OCI-LY7 (cell line): ENCODE data around the gene SND1. TPM values are rescaled to one million over a fixed set of nuclear protein-coding genes. Genes with fewer than 3 reads are reported as not detected.

Experiments
- BruUV-seq: library from RNA; stranded (reverse); fragments of 400-500 nt; replicated peaks from 2 replicates; lab custom pipeline; 2021; lab: Mats Ljungman, UMichigan
- CTCF ChIA-PET: fragments of 300-600 bp; sonication (Branson Sonifier 250); formaldehyde crosslinking; loops from one replicate; lab custom pipeline; 2022; ENCODE audit warnings: antibody characterized with exemption; ENCODE audit not compliant: unreplicated experiment; lab: Charles Lee
- POLR2A ChIA-PET: fragments of 300-600 bp; sonication (Branson Sonifier 250); formaldehyde crosslinking; loops from one replicate; lab custom pipeline; 2022; ENCODE audit warnings: antibody characterized with exemption; lab: Charles Lee
- DNase-seq: peaks from one replicate; pipeline ENCODE4 v3.0.0-alpha.2; 2015; ENCODE audit warnings: low spot score
- H2AFZ ChIP-seq: fragments of 200-600 bp; sonication (generic), shearing (Covaris generic); 2 replicates; pipeline ENCODE4 v1.6.1; 2014; ENCODE audit warnings: mild to moderate bottlenecking, antibody characterized with exemption, low read length, moderate library complexity
- H3K27ac ChIP-seq: fragments of 200-600 bp; sonication (generic); 2 replicates; pipeline ENCODE4 v1.5.1; 2014; ENCODE audit warnings: mixed run types, low read depth, mild to moderate bottlenecking, moderate library complexity, low read length, inconsistent platforms; ENCODE audit not compliant: poor library complexity, severe bottlenecking
- H3K36me3 ChIP-seq: fragments of 200-600 bp; sonication (generic); 2 replicates; pipeline ENCODE4 v1.6.1; 2014; ENCODE audit warnings: mild to moderate bottlenecking, antibody characterized with exemption, low read length, moderate library complexity, mixed read lengths; ENCODE audit not compliant: insufficient read depth
- H3K4me1 ChIP-seq: fragments of 200-600 bp; sonication (generic); 2 replicates; pipeline ENCODE4 v1.5.1; 2014; ENCODE audit warnings: mild to moderate bottlenecking, low read length; ENCODE audit not compliant: insufficient read depth, poor library complexity, severe bottlenecking
- H3K4me2 ChIP-seq: fragments of 200-600 bp; sonication (generic); 2 replicates; pipeline ENCODE4 v1.6.1; 2014; ENCODE audit warnings: mild to moderate bottlenecking, low read length
- H3K4me3 ChIP-seq: fragments of 200-600 bp; sonication (generic); 2 replicates; pipeline ENCODE4 v1.5.1; 2014; ENCODE audit warnings: mild to moderate bottlenecking, low read depth, low read length; ENCODE audit not compliant: poor library complexity, severe bottlenecking
- H3K79me2 ChIP-seq: fragments of 200-600 bp; sonication (generic); 2 replicates; pipeline ENCODE4 v1.6.1; 2016; ENCODE audit warnings: low read depth, mild to moderate bottlenecking, low read length, moderate library complexity, mixed read lengths; ENCODE audit not compliant: insufficient read depth
- H3K9me2 ChIP-seq: fragments of 200-600 bp; sonication (generic); 2 replicates; pipeline ENCODE4 v1.6.1; 2016; ENCODE audit warnings: mild to moderate bottlenecking, low read length, mixed read lengths; ENCODE audit not compliant: insufficient read depth
- H3K9me3 ChIP-seq: fragments of 200-600 bp; sonication (generic); 2 replicates; pipeline ENCODE4 v1.6.1; 2014; ENCODE audit warnings: mild to moderate bottlenecking, mixed run types, low read length, mixed read lengths
- H4K20me1 ChIP-seq: fragments of 200-600 bp; sonication (generic); 2 replicates; pipeline ENCODE4 v1.6.1; 2014; ENCODE audit warnings: mild to moderate bottlenecking, antibody characterized with exemption, low read length, moderate library complexity, mixed read lengths; ENCODE audit not compliant: insufficient read depth
- CTCF ChIP-seq: fragments of 200-600 bp; sonication (generic); conservative IDR thresholded peaks from 2 replicates; pipeline ENCODE4 v1.5.1; 2014; ENCODE audit warnings: mild to moderate bottlenecking, antibody characterized with exemption, low read length, moderate library complexity, mixed read lengths
- EZH2phosphoT487 ChIP-seq: fragments of 200-600 bp; sonication (generic); IDR thresholded peaks from 2 replicates; pipeline ENCODE4 v1.6.1; 2018; ENCODE audit warnings: low read depth, borderline replicate concordance, mild to moderate bottlenecking, mixed run types, antibody characterized with exemption, low read length, moderate library complexity, mixed read lengths
- intact Hi-C: fragments of 100-400 bp; cut with micrococcal nuclease; formaldehyde crosslinking; loops from one replicate; pipeline ENCODE4 v1.10.0; 2022; ENCODE audit not compliant: unreplicated experiment
- total RNA-seq, 2 experiments: library from RNA; depleted of rRNA in 1 of 2; stranded (reverse); fragments of >200 nt in 1 of 2; shearing (Covaris generic) in 1 of 2; gene quantifications; 2 replicates each; pipeline ENCODE4 v1.2.3, GENCODE V29; 2014 to 2022

Gene SND1
- total RNA-seq, 2 experiments from 2014 or later = 111 to 221 TPM

GRCh38 chr7:128025380-128025779 lies 373.4 kb downstream of the SND1 start:
- ChIA-PET POLR2A (interaction anchor here (0.7 to 1.0 kb wide), 4 partner anchors 11 to 394 kb away, joined by 3 to 4 read pairs (median 3); no protein-coding TSS in a partner anchor), CTCF (interaction anchor here (1.6 kb wide), 1 partner anchor 26 kb away, joined by 3 read pairs; no protein-coding TSS in a partner anchor)
- no peaks in the 10 kb centered on the region for H3K9me3 ChIP-seq
- TF ChIP-seq EZH2phosphoT487 (no peak), CTCF (no peak)
- H2AFZ ChIP-seq = no peak overlapping the region
- no peak overlapping the region for H3K4me2 ChIP-seq
- H4K20me1 ChIP-seq = peaks cover 9% of the 10 kb centered on the region
- H3K79me2 ChIP-seq = no peaks in the 10 kb centered on the region
- H3K4me1 ChIP-seq = no peaks in the 10 kb centered on the region
- no peak overlapping the region for H3K4me3 ChIP-seq
- no peaks in the 10 kb centered on the region for H3K9me2 ChIP-seq
- H3K36me3 ChIP-seq = peaks cover 18% of the 10 kb centered on the region
- DNase-seq = no peak
- intact Hi-C loops = no loop called here
- BruUV-seq = no TSS peak
- H3K27ac ChIP-seq = no peak overlapping the region

DNA sequence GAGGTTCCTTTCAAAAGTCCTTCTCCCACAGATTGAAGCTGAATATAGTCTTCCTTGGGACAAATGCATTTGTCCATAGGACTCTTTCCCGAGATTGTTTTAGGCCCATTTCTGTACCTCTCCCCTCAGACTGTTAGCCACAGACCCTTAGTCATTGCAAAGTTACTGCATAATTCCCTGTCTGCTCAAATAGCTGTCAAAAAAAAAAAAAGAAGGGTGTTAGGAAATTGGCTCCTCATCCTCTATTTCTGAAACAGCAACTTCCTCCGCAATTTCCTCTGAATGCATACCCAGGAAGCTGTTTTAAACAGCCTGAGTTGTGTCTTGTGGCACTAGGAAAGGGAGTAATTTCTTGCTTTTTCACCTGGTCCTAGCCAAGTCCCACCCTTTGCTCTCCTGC lies 373.8 kb downstream of the SND1 start:
- no peak for DNase-seq
- peaks cover 9% of the 10 kb centered on the region for H4K20me1 ChIP-seq
- no peak overlapping the region for H3K4me2 ChIP-seq
- no peak overlapping the region for H2AFZ ChIP-seq
- TF ChIP-seq CTCF (no peak), EZH2phosphoT487 (no peak)
- no TSS peak for BruUV-seq
- H3K9me2 ChIP-seq = no peaks in the 10 kb centered on the region
- peaks cover 13% of the 10 kb centered on the region for H3K36me3 ChIP-seq
- CTCF ChIA-PET = interaction anchor here (1.6 kb wide), 1 partner anchor 26 kb away, joined by 3 read pairs; no protein-coding TSS in a partner anchor
- intact Hi-C loops = no loop called here
- no peak overlapping the region for H3K4me3 ChIP-seq
- POLR2A ChIA-PET = interaction anchor here (0.7 to 1.0 kb wide), 3 partner anchors 11 to 395 kb away, joined by 3 to 4 read pairs (median 3); no protein-coding TSS in a partner anchor
- H3K27ac ChIP-seq = no peak overlapping the region
- H3K4me1 ChIP-seq = no peaks in the 10 kb centered on the region
- no peaks in the 10 kb centered on the region for H3K9me3 ChIP-seq
- H3K79me2 ChIP-seq = no peaks in the 10 kb centered on the region

DNA sequence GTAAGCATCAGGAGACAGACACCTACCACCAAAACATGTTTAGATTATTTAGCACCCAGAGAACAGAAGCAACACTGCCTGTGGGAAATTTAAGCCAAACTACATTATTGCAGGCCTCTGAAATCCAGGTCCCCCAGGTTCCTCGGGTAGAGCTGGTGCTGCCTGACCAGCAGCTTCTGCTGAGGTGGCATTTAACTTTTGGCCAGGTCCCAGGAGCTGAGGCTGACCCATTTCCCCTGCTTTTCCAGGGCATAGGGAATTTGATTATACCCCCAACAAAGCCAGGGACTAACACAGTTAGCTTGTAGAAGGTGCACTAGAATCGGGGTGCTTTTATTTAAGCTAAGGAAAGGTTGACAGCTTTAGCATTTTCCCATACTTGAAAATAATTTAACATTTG lies 374.6 kb downstream of the SND1 start:
- no peak overlapping the region for H3K4me3 ChIP-seq
- BruUV-seq = no TSS peak
- no peak overlapping the region for H3K4me2 ChIP-seq
- H3K79me2 ChIP-seq = no peaks in the 10 kb centered on the region
- no peak for DNase-seq
- no peaks in the 10 kb centered on the region for H3K4me1 ChIP-seq
- H2AFZ ChIP-seq = no peak overlapping the region
- no peaks in the 10 kb centered on the region for H3K9me3 ChIP-seq
- no peak overlapping the region for H3K27ac ChIP-seq
- intact Hi-C loops = no loop called here
- H4K20me1 ChIP-seq = peaks cover 9% of the 10 kb centered on the region
- CTCF ChIA-PET = interaction anchor here (1.1 to 1.6 kb wide), 2 partner anchors 25 to 228 kb away, joined by 3 read pairs; no protein-coding TSS in a partner anchor
- POLR2A ChIA-PET = interaction anchor here (0.6 to 1.5 kb wide), 4 partner anchors 13 to 1210 kb away, joined by 3 read pairs; no protein-coding TSS in a partner anchor
- peaks cover 11% of the 10 kb centered on the region for H3K36me3 ChIP-seq
- H3K9me2 ChIP-seq = no peaks in the 10 kb centered on the region
- TF ChIP-seq EZH2phosphoT487 (no peak), CTCF (no peak)
